CD14-positive monocyte (primary cell): ENCODE measurements around the gene REG1A. TPM values are rescaled to one million over a fixed set of nuclear protein-coding genes. Genes with fewer than 3 reads are reported as not detected.

Source experiments
- DNase-seq, 3 donors: peaks; one replicate each; pipeline ENCODE4 v3.0.0-alpha.2; 2011 to 2022
- H2AFZ ChIP-seq: 2 replicates; pipeline ENCODE4 v1.6.0; 2012; ENCODE audit warnings: mild to moderate bottlenecking, low read depth, low read length, inconsistent platforms; ENCODE audit not compliant: insufficient read depth, poor library complexity, severe bottlenecking
- H3K27ac ChIP-seq, 2 donors: 1 replicate in 1 of 2; 2 replicates in 1 of 2; pipeline ENCODE4 v1.5.1; 2012 to 2013; ENCODE audit warnings: low read length in 2 of 2, control low read depth in 1 of 2, inconsistent platforms in 1 of 2, low read depth in 1 of 2, mild to moderate bottlenecking in 1 of 2
- H3K27me3 ChIP-seq, 2 donors: one replicate each; pipeline versions ENCODE4 v1.6.0 to v1.6.1; 2011 to 2013; ENCODE audit warnings: low read length in 2 of 2; ENCODE audit not compliant: control insufficient read depth in 2 of 2, insufficient read depth in 2 of 2
- H3K36me3 ChIP-seq, 2 donors: replicated peaks in 1 of 2; 1 replicate in 1 of 2; 2 replicates in 1 of 2; pipeline versions ENCODE4 v1.5.1 to v1.6.1; 2012 to 2013; ENCODE audit warnings: low read length in 2 of 2, control low read depth in 1 of 2, inconsistent platforms in 1 of 2, mild to moderate bottlenecking in 1 of 2; ENCODE audit not compliant: insufficient read depth in 2 of 2, control insufficient read depth in 1 of 2
- H3K4me1 ChIP-seq, 2 donors: 1 replicate in 1 of 2; 2 replicates in 1 of 2; pipeline versions ENCODE4 v1.5.1 to v1.6.1; 2012 to 2013; ENCODE audit warnings: low read length in 2 of 2, control low read depth in 1 of 2, inconsistent platforms in 1 of 2, mild to moderate bottlenecking in 1 of 2, moderate library complexity in 1 of 2; ENCODE audit not compliant: insufficient read depth in 2 of 2, control insufficient read depth in 1 of 2
- H3K4me2 ChIP-seq: replicated peaks from 2 replicates; pipeline ENCODE3; 2012; ENCODE audit warnings: low read length, moderate library complexity, mild to moderate bottlenecking; ENCODE audit not compliant: poor library complexity, severe bottlenecking; ENCODE audit errors: extremely low read depth
- H3K4me3 ChIP-seq, 3 experiments: fragments of 200-600 bp in 1 of 3; sonication (generic) in 1 of 3; replicated peaks in 1 of 3; 1 replicate in 2 of 3; 2 replicates in 1 of 3; pipeline ENCODE4 v1.5.1; 2011 to 2013; ENCODE audit warnings: low read length in 3 of 3, mild to moderate bottlenecking in 3 of 3, control low read depth in 2 of 3, low read depth in 2 of 3, inconsistent platforms in 1 of 3, moderate library complexity in 1 of 3
- H3K79me2 ChIP-seq: 2 replicates; pipeline ENCODE4 v1.6.0; 2012; ENCODE audit warnings: mild to moderate bottlenecking, control low read depth, inconsistent platforms, low read length, moderate library complexity; ENCODE audit not compliant: insufficient read depth
- H3K9ac ChIP-seq: 2 replicates; pipeline ENCODE4 v1.6.0; 2017; ENCODE audit warnings: low read length, mild to moderate bottlenecking; ENCODE audit not compliant: insufficient read depth, poor library complexity, severe bottlenecking
- H3K9me3 ChIP-seq, 2 donors: replicated peaks in 1 of 2; 1 replicate in 1 of 2; 2 replicates in 1 of 2; pipeline versions ENCODE4 v1.5.1 to v1.6.1; 2012 to 2013; ENCODE audit warnings: low read length in 2 of 2, control low read depth in 1 of 2; ENCODE audit not compliant: control insufficient read depth in 1 of 2, insufficient read depth in 1 of 2
- H4K20me1 ChIP-seq: 2 replicates; pipeline ENCODE4 v1.6.0; 2012; ENCODE audit warnings: mild to moderate bottlenecking, low read length, control low read depth, moderate library complexity; ENCODE audit not compliant: insufficient read depth
- H3K27ac Mint-ChIP-seq, 7 donors: one replicate each; pipeline ENCODE4 v1.8.0; 2020; ENCODE audit warnings: mild to moderate bottlenecking in 7 of 7, mixed read lengths in 7 of 7, moderate library complexity in 6 of 7, inconsistent platforms in 2 of 7
- H3K27me3 Mint-ChIP-seq, 3 donors: one replicate each; pipeline ENCODE4 v1.8.0; 2021 to 2022; ENCODE audit warnings: low read depth in 3 of 3, mild to moderate bottlenecking in 3 of 3, mixed read lengths in 3 of 3, moderate library complexity in 3 of 3, inconsistent platforms in 1 of 3
- H3K36me3 Mint-ChIP-seq, 2 donors: one replicate each; pipeline ENCODE4 v1.8.0; 2020; ENCODE audit warnings: mixed read lengths in 2 of 2, inconsistent platforms in 1 of 2, mild to moderate bottlenecking in 1 of 2
- H3K4me1 Mint-ChIP-seq: one replicate; pipeline ENCODE4 v1.8.0; 2020; ENCODE audit warnings: mild to moderate bottlenecking, mixed read lengths
- H3K4me3 Mint-ChIP-seq, 2 donors: one replicate each; pipeline ENCODE4 v1.8.0; 2020; ENCODE audit warnings: mild to moderate bottlenecking in 2 of 2, mixed read lengths in 2 of 2, moderate library complexity in 1 of 2
- H3K9me3 Mint-ChIP-seq, 7 donors: one replicate each; pipeline ENCODE4 v1.8.0; 2020 to 2022; ENCODE audit warnings: mixed read lengths in 7 of 7, mild to moderate bottlenecking in 6 of 7, moderate library complexity in 6 of 7, inconsistent platforms in 2 of 7
- CTCF ChIP-seq: fragments of 200-600 bp; IDR thresholded peaks from one replicate; pipeline ENCODE4 v1.8.0; 2022; ENCODE audit warnings: antibody characterized with exemption, mild to moderate bottlenecking
- WGBS: methylation state at CpG from one replicate; pipeline ENCODE4 v1.1.5; 2013; ENCODE audit warnings: missing lambda C conversion rate; ENCODE audit not compliant: insufficient coverage; 5-methylcytosine and 5-hydroxymethylcytosine counted together
- intact Hi-C, 2 donors: fragments of 100-400 bp; cut with micrococcal nuclease; formaldehyde crosslinking; loops; one replicate each; pipeline versions ENCODE4 v1.15.0 to v1.15.1; 2023
- polyA plus RNA-seq, 3 donors: library from polyadenylated mRNA; depleted of rRNA in 1 of 3; unstranded in 2 of 3; stranded (reverse) in 1 of 3; fragments of 300-500 nt in 2 of 3; fragments of >200 nt in 1 of 3; fragmentation: Illumina TruSeq in 2 of 3; gene quantifications; 1 replicate in 2 of 3; 2 replicates in 1 of 3; pipeline ENCODE4 v1.2.3, GENCODE V29; 2012 to 2021

Gene REG1A
- polyA plus RNA-seq, 3 donors, result not detected

GRCh38 chr2:79125721-79125985, 5.4 kb downstream of the REG1A start:
- Mint-ChIP-seq H3K4me3 (no peak overlapping the region), H3K36me3 (no peaks in the 10 kb centered on the region), H3K27me3 (peaks cover 0 to 3% (median 2%) of the 10 kb centered on the region in 3 donors), H3K9me3 (peaks cover 0 to 5% (median 0%) of the 10 kb centered on the region in 7 donors), H3K4me1 (no peaks in the 10 kb centered on the region), H3K27ac (no peak overlapping the region)
- no peak for DNase-seq
- intact Hi-C loops, result no loop called here
- H3K4me3 ChIP-seq, result no peak overlapping the region
- no peaks in the 10 kb centered on the region for H3K36me3 ChIP-seq
- H3K27ac ChIP-seq, result no peak overlapping the region
- H3K79me2 ChIP-seq, result no peaks in the 10 kb centered on the region
- WGBS, result 100% methylated on average over 1 of the region's 3 CpGs
- H3K9ac ChIP-seq, result no peak overlapping the region
- no peaks in the 10 kb centered on the region for H3K4me1 ChIP-seq
- H4K20me1 ChIP-seq, result no peaks in the 10 kb centered on the region
- TF ChIP-seq CTCF, result no peak
- H3K4me2 ChIP-seq, result no peak overlapping the region
- no peaks in the 10 kb centered on the region for H3K9me3 ChIP-seq
- H3K27me3 ChIP-seq, result no peaks in the 10 kb centered on the region
- no peak overlapping the region for H2AFZ ChIP-seq

GRCh38 chr2:79128406-79128805, 8.1 kb downstream of the REG1A start:
- no peak overlapping the region for H3K4me3 ChIP-seq
- peaks cover 0 to 6% (median 0%) of the 10 kb centered on the region in 7 donors for H3K9me3 Mint-ChIP-seq
- no peaks in the 10 kb centered on the region for H3K9me3 ChIP-seq
- H3K4me1 Mint-ChIP-seq, result no peaks in the 10 kb centered on the region
- H3K4me3 Mint-ChIP-seq, result no peak overlapping the region
- H2AFZ ChIP-seq, result no peak overlapping the region
- H3K79me2 ChIP-seq, result no peaks in the 10 kb centered on the region
- no peaks in the 10 kb centered on the region for H3K4me1 ChIP-seq
- H3K36me3 ChIP-seq, result no peaks in the 10 kb centered on the region
- no CpG with 5 or more reads among the region's 3 CpGs for WGBS
- peaks cover 0 to 5% (median 2%) of the 10 kb centered on the region in 3 donors for H3K27me3 Mint-ChIP-seq
- H4K20me1 ChIP-seq, result no peaks in the 10 kb centered on the region
- TF ChIP-seq CTCF, result no peak
- intact Hi-C loops, result no loop called here
- no peak overlapping the region for H3K9ac ChIP-seq
- no peak overlapping the region for H3K27ac ChIP-seq
- no peaks in the 10 kb centered on the region for H3K27me3 ChIP-seq
- DNase-seq, result no peak
- H3K4me2 ChIP-seq, result no peak overlapping the region
- H3K27ac Mint-ChIP-seq, result no peak overlapping the region
- H3K36me3 Mint-ChIP-seq, result no peaks in the 10 kb centered on the region
